A549 (cell line): Measurements from ENCODE around the gene RAD51B. TPM values are rescaled to one million over a fixed set of nuclear protein-coding genes. Genes with fewer than 3 reads are reported as not detected.

Experiments used
- ATAC-seq, 2 experiments: fragments of 200-7000 bp in 1 of 2; fragments of >200 bp in 1 of 2; cut with Nextera tagmentation in 1 of 2; cut with Tn5 transposase in 1 of 2; 3 replicates each; pipeline versions ENCODE4 v1.8.0 to v1.9.1; 2018 to 2020; ENCODE audit warnings: mild to moderate bottlenecking in 1 of 2, moderate library complexity in 1 of 2
- CTCF ChIA-PET: fragments of 300-600 bp; sonication (Branson Sonifier 250); formaldehyde crosslinking; extraction: SDS; loops from one replicate; lab custom pipeline; 2021; ENCODE audit warnings: antibody characterized with exemption, inconsistent platforms; lab: Yijun Ruan, JAX
- POLR2A ChIA-PET: fragments of 350-600 bp; formaldehyde crosslinking; extraction: SDS; loops from one replicate; lab custom pipeline; 2021; ENCODE audit warnings: antibody characterized with exemption, inconsistent platforms; lab: Yijun Ruan, JAX
- DNase-seq, 2 experiments: peaks; one replicate each; pipeline versions ENCODE4 v3.0.0 to v3.0.0-alpha.2; 2011 to 2016; ENCODE audit warnings: low read depth in 1 of 2, low spot score in 1 of 2
- FAIRE-seq: peaks from 2 replicates; lab custom pipeline; 2011; peaks lifted over from hg19 to GRCh38; lab: Jason Lieb, UNC
- H3K27ac ChIP-seq, 2 experiments: fragments of >200 bp; sonication (Bioruptor Twin); formaldehyde crosslinking; 3 replicates each; pipeline ENCODE4 v1.5.1; 2016 to 2017
- H3K4me1 ChIP-seq: fragments of >200 bp; sonication (Bioruptor Twin); formaldehyde crosslinking; 3 replicates; pipeline ENCODE4 v1.6.1; 2016
- H3K4me2 ChIP-seq: fragments of >200 bp; sonication (Bioruptor Twin); formaldehyde crosslinking; 3 replicates; pipeline ENCODE4 v1.6.1; 2016
- H3K4me3 ChIP-seq: fragments of >200 bp; sonication (Bioruptor Twin); formaldehyde crosslinking; 3 replicates; pipeline ENCODE4 v1.5.1; 2016
- H3K9me3 ChIP-seq: fragments of >200 bp; sonication (Bioruptor Twin); formaldehyde crosslinking; 3 replicates; pipeline ENCODE4 v1.6.1; 2016
- CBX2 ChIP-seq: fragments of 200-600 bp; sonication (generic); IDR thresholded peaks from 2 replicates; pipeline ENCODE4 v1.6.1; 2016; ENCODE audit warnings: low read depth, mild to moderate bottlenecking, borderline replicate concordance
- CBX8 ChIP-seq: fragments of 200-600 bp; sonication (generic); IDR thresholded peaks from 2 replicates; pipeline ENCODE4 v1.6.1; 2016
- CHD2 ChIP-seq: fragments of 150-350 bp; IDR thresholded peaks from 2 replicates; pipeline ENCODE4 v1.6.1; 2014; ENCODE audit warnings: low read length; ENCODE audit not compliant: partially characterized antibody
- EHF ChIP-seq: fragments of 250-450 bp; sonication (Bioruptor Pico); IDR thresholded peaks from 2 replicates; pipeline ENCODE4 v1.5.0; 2020; ENCODE audit warnings: mild to moderate bottlenecking
- EP300 ChIP-seq, 2 experiments: fragments of >200 bp; sonication (Bioruptor Twin); formaldehyde crosslinking; IDR thresholded peaks; 2 replicates in 1 of 2; 3 replicates in 1 of 2; pipeline ENCODE4 v1.6.1; 2016 to 2017
- FOSB ChIP-seq: fragments of 250-450 bp; sonication (Bioruptor Pico); IDR thresholded peaks from 2 replicates; pipeline ENCODE4 v1.5.0; 2020; ENCODE audit warnings: mild to moderate bottlenecking, moderate library complexity
- FOXS1 ChIP-seq: fragments of 250-450 bp; sonication (Bioruptor Pico); IDR thresholded peaks from 2 replicates; pipeline ENCODE4 v1.5.0; 2020; ENCODE audit warnings: mild to moderate bottlenecking, moderate library complexity
- HDAC2 ChIP-seq: fragments of 200-600 bp; sonication (generic); IDR thresholded peaks from 2 replicates; pipeline ENCODE4 v1.6.1; 2016
- HEYL ChIP-seq: fragments of 250-450 bp; sonication (Bioruptor Pico); IDR thresholded peaks from 2 replicates; pipeline ENCODE4 v1.8.0; 2021; ENCODE audit warnings: mild to moderate bottlenecking, moderate library complexity
- HOXB5 ChIP-seq: fragments of 250-450 bp; sonication (Bioruptor Pico); IDR thresholded peaks from 2 replicates; pipeline ENCODE4 v1.5.0; 2020; ENCODE audit warnings: mild to moderate bottlenecking, moderate library complexity
- JUNB ChIP-seq: fragments of >200 bp; sonication (Bioruptor Twin); formaldehyde crosslinking; IDR thresholded peaks from 2 replicates; pipeline ENCODE4 v1.6.1; 2016
- KDM5A ChIP-seq: fragments of 200-600 bp; sonication (generic); IDR thresholded peaks from 2 replicates; pipeline ENCODE4 v1.6.1; 2016; ENCODE audit warnings: antibody characterized with exemption, mild to moderate bottlenecking
- MAFK ChIP-seq: fragments of 450-650 bp; IDR thresholded peaks from 2 replicates; pipeline ENCODE4 v1.6.1; 2014; ENCODE audit not compliant: partially characterized antibody
- NFE2L2 ChIP-seq: fragments of 150-350 bp; conservative IDR thresholded peaks from 2 replicates; pipeline ENCODE4 v1.6.1; 2014; ENCODE audit warnings: low read length
- NR3C1 ChIP-seq: fragments of >200 bp; sonication (Bioruptor Twin); formaldehyde crosslinking; IDR thresholded peaks from 3 replicates; pipeline ENCODE4 v1.6.1; 2017
- PBX3 ChIP-seq: IDR thresholded peaks from 2 replicates; pipeline ENCODE4 v1.6.1; 2012
- POLR2AphosphoS2 ChIP-seq: conservative IDR thresholded peaks from 2 replicates; pipeline ENCODE4 v1.6.1; 2012; ENCODE audit warnings: low read length, improper control_type of control experiment, inconsistent platforms
- RAD21 ChIP-seq, 2 experiments: fragments of >200 bp in 1 of 2; sonication (Bioruptor Twin) in 1 of 2; formaldehyde crosslinking in 1 of 2; IDR thresholded peaks in 1 of 2; conservative IDR thresholded peaks in 1 of 2; 2 replicates in 1 of 2; 3 replicates in 1 of 2; pipeline ENCODE4 v1.6.1; 2012 to 2018; ENCODE audit warnings: inconsistent platforms in 1 of 2
- REST ChIP-seq: fragments of 200-600 bp; sonication (generic); IDR thresholded peaks from 2 replicates; pipeline ENCODE4 v1.6.1; 2016; ENCODE audit warnings: antibody characterized with exemption, mild to moderate bottlenecking, moderate library complexity
- RNF2 ChIP-seq: fragments of 200-600 bp; sonication (generic); IDR thresholded peaks from 2 replicates; pipeline ENCODE4 v1.6.1; 2016; ENCODE audit warnings: low read depth, mild to moderate bottlenecking, antibody characterized with exemption, moderate library complexity, borderline replicate concordance
- TFCP2L1 ChIP-seq: fragments of 250-450 bp; sonication (Bioruptor Pico); IDR thresholded peaks from 2 replicates; pipeline ENCODE4 v1.5.0; 2021; ENCODE audit warnings: mild to moderate bottlenecking
- ZC3H11A ChIP-seq: fragments of 450-650 bp; IDR thresholded peaks from 2 replicates; pipeline ENCODE4 v1.6.1; 2014; ENCODE audit warnings: antibody characterized with exemption, mild to moderate bottlenecking
- WGBS: methylation state at CpG from one replicate; pipeline ENCODE4 v1.1.6; 2017; ENCODE audit errors: missing lambda C conversion rate; 5-methylcytosine and 5-hydroxymethylcytosine counted together
- polyA plus RNA-seq, 4 experiments: library from polyadenylated mRNA; depleted of rRNA in 3 of 4; stranded (reverse); fragments of >200 nt; fragmentation: RNase III in 1 of 4; extraction: RNeasy Plus Mini Kit Qiagen cat#74134 plus additional on column Dnase treatment in 1 of 4; gene quantifications; 2 replicates in 3 of 4; 3 replicates in 1 of 4; pipeline ENCODE4 v1.2.3, GENCODE V29; 2011 to 2017

The RAD51B gene
- polyA plus RNA-seq, 2 of the 4 experiments (the other 2 are of a cell fraction), result 7.2 to 10.8 TPM

GRCh38 chr14:68758301-68758700 is 938.7 kb downstream of the RAD51B start:
- TF ChIP-seq HDAC2 (no peak), NR3C1 (no peak), HEYL (CRISPR knock-in tag) (no peak), PBX3 (no peak), TFCP2L1 (CRISPR knock-in tag) (no peak), REST (no peak), EHF (CRISPR knock-in tag) (no peak), CBX2 (no peak), FOXS1 (no peak), EP300 (IDR thresholded peaks at IDR 0.05) (no peak), CBX8 (no peak), NFE2L2 (no peak), RAD21 (conservative IDR thresholded peaks at IDR 0.05 in 1 of 2, IDR thresholded peaks at IDR 0.05 in 1 of 2) (no peak), KDM5A (no peak)
- FAIRE-seq, result no peak
- H3K27ac ChIP-seq, result 0 out of 6 replicates have a peak overlapping the region, but pooled peaks of 1 of the 2 experiments have one; percentile 30
- no peak overlapping the region for H3K4me3 ChIP-seq
- no peak for DNase-seq
- ChIA-PET CTCF (interaction anchor here (0.8 to 2.1 kb wide), 3 partner anchors 13 to 56 kb away, joined by 3 to 7 read pairs (median 5); no protein-coding TSS in a partner anchor), POLR2A (no interaction called here)
- H3K4me2 ChIP-seq, result no peak overlapping the region
- ATAC-seq, result no peak
- H3K9me3 ChIP-seq, result no peaks in the 10 kb centered on the region
- WGBS, result 89% methylated on average over 3 of the region's 3 CpGs
- H3K4me1 ChIP-seq, result peaks cover 6% of the 10 kb centered on the region

- Histone ChIP-seq H3K27ac (0 out of 6 replicates have a peak overlapping the region, but pooled peaks of 1 of the 2 experiments have one; percentile 18), H3K4me2 (no peak overlapping the region), H3K4me3 (no peak overlapping the region), H3K4me1 (peaks cover 11% of the 10 kb centered on the region), H3K9me3 (no peaks in the 10 kb centered on the region)
- TF ChIP-seq EHF (CRISPR knock-in tag), result no peak
- no peak for TF ChIP-seq ZC3H11A
- no peak for TF ChIP-seq FOSB (CRISPR knock-in tag)
- TF ChIP-seq MAFK, result no peak
- no peak for TF ChIP-seq NFE2L2
- no peak for TF ChIP-seq HOXB5 (CRISPR knock-in tag)
- TF ChIP-seq POLR2AphosphoS2, result no peak
- TF ChIP-seq EP300 (IDR thresholded peaks at IDR 0.05), result no peak
- no peak for TF ChIP-seq REST
- no peak for TF ChIP-seq CHD2
- no peak for TF ChIP-seq RNF2
- no peak for TF ChIP-seq JUNB
- CTCF ChIA-PET, result interaction anchor here (0.8 to 2.1 kb wide), 3 partner anchors 13 to 37 kb away, joined by 3 to 7 read pairs (median 3); no protein-coding TSS in a partner anchor
- FAIRE-seq (no peak), ATAC-seq (no peak), DNase-seq (no peak)
- 92% methylated on average over 8 of the region's 8 CpGs for WGBS
- POLR2A ChIA-PET, result no interaction called here
These were observed 939.5 kb downstream of the RAD51B start for GRCh38 chr14:68759017-68759560.
